GM21526 (cell line): Measurements from ENCODE around the gene ATXN7L1.
"Not testable (repeated sequence)": the region's sequence is repeated elsewhere in the genome, so short reads cannot be mapped to it uniquely, and the experiment has no call there.

ENCODE experiments used
- ATAC-seq: cut with Tn5 transposase; IDR thresholded peaks from one replicate; pipeline ENCODE4 v1.9.1; 2021; ENCODE audit warnings: moderate library complexity; ENCODE audit not compliant: unreplicated experiment, low FRiP score

The ATXN7L1 gene

DNA sequence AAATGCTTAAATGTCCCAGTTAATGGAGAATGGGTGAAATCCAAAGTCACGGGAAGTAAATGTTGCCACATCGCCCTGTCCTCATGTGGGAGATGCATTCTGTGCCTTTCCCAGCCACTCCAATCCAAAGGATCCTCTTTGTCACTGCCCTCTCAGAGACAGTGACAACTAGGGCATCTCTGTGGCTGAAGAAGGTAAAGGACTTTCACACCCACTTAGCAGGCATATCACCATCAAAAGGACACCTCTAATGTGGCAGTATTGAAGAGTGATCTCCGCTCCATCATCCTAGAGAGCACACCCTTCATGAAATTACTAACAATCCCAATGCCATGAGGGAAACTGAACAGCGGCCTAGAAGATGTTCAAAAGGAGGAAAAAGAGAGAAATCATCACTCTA, 13.6 kb downstream of the ATXN7L1 start:
- ATAC-seq: no peak

DNA sequence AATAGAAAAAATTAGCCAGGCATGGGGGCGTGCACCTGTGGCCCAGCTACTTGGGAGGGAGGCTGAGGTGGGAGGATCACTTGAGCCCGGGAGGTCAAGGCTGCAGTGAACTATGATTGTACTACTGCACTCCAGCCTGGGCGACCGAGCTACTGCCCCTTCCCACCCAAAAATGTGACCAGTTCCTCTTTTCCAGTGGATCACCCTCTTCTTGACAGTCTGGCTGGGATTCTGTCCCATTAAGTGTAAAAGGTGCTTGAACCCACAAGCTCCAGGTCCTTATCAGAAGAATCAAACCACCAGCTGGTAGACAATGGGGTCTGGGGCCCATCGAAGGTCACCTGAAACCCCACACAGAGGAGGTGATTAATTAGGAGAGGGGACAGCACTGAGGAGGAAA, 14.1 kb downstream of the ATXN7L1 start:
- no peak for ATAC-seq

DNA sequence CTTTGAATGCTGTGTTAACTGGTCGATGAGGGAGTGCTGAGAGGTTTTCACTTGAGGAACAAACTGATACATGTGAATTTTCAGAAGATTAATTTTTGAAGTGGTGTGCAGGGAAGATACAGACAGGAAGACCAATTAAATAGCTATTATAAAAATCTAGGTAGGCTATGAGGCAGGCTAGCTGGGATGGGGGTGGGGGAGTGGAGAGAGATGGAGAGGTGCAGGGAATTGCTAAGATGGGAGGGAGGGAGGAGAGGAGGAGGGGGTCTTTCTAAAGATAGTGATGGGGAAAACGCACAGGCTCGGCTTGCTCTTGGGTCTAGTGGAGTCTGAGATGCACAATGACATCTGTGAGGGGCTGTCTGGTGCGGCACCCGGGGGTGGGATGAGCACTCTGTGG, 15.2 kb downstream of the ATXN7L1 start:
- ATAC-seq: no peak

DNA sequence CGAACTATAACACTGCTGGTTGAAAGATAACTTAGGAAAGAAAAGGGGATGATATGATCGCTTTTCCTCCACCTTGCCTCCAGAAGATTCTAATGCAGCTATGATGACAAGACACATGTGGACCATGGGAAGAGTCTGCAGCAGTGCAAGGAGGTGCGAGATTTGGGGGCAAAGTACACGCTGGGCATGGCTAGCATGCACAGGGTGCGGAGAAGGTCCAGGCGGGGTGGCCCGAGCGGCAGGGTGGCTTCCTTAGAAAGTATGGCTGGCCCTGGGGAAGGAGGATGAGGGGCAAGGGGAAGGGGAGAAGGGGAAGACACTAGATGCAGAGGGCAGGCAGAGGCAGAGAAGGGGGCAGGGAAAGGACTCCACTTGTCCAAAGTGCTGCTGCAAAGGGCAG, 15.6 kb downstream of the ATXN7L1 start:
- no peak for ATAC-seq

DNA sequence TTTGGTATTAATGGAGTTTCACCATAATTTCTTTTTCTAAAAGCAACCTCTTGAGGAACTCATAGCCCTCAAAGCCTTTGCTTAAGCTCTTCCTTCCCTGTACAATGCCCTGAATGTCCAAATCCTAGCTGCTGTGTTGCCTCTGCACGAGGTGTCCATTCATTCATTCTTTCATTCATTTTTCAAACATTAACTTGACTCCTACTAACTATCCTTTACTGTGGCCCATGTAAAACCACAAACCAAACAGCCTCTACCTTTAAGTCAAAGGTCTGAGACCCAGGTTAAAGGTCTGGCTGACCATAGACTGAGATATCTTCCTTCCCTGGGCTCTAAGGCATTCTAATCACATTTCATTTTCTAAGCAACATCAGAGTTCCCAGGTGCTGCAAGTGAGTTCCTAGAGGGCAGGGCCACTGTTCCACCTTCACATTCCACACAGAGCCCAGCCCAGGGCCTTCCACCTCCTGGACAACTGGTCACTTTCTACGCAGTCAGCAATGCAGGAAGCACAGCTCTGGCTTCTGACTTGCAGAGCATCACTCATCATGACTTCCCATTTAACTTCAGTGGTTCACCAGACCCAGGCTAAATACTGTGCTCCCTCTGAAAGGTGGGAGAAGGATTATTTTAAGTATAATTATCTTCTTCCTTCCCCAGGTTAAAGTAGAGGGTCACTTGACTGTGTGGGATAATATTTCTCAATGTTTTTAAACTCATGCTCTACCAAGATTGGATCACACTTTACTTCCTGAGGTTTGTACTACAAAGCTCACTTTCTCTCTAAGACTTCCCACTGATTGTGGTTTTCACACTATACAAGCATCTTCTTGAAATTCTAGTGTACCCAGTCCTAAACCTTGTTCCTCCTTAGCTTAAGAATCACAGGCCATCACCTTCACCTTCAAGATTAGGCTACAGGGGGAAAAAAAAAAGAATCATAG, 19.1 kb downstream of the ATXN7L1 start:
- ATAC-seq: no peak

DNA sequence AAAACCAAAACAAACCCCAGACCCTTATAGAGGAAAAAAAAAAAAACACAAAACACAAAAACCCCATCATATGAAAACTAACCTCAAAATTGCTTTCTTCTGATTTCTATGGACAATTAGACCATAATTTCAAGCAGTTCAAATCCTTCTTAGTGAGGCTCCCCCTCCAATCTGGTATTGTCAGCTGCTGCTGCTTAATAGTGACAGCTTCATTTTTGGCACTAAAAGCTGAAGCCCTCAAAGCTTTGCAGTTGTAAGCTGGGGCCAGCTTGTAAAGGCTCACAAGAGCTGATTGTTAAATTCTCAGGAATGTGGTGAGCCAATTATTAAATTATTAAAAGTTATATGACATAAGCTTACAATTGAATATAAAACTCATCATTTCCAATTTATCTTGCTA, 21.9 kb downstream of the ATXN7L1 start:
- ATAC-seq: no peak

DNA sequence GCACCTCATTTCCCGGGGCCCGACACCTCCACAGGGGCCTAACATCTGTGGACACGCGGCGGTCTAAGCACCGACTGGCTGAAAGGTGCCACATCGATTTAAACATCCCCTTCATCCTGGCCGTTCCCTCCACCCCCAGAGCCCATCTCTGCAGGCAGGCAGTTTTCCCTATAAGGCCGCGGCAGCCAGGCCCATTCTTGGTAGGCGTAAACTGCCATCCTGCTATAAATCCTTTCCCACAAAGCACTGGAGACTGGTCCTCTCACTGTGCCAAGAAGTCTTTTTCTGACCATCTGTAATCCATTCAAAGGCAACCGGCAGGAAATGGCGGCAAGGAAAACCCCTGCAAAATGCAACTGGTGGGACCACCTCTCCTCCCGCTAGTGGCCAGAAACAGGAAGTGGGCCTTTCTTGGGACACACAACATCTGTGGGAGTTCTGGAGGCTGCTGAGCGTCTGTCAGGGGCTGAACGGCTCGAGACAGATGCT, 22.4 kb downstream of the ATXN7L1 start:
- ATAC-seq: no peak

DNA sequence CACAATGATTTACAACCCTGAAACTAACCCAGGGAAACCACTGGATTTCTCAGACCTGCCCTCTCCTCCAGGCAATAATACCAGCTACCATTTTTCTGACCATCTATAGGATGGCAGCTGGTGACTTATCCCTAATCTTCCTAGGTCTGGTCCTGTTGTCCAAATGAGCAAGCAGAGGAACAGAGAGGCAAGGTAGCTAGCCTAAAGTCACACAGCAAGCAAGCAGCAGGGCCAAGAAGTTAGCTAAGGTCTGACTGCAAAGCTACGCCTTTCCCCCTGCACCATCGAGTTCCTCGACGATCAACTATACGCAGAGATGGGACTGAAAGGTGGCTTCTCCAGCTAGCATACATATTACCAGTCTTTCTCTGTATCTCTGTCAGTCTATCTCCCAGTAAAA, 25.3 kb downstream of the ATXN7L1 start:
- ATAC-seq: no peak

DNA sequence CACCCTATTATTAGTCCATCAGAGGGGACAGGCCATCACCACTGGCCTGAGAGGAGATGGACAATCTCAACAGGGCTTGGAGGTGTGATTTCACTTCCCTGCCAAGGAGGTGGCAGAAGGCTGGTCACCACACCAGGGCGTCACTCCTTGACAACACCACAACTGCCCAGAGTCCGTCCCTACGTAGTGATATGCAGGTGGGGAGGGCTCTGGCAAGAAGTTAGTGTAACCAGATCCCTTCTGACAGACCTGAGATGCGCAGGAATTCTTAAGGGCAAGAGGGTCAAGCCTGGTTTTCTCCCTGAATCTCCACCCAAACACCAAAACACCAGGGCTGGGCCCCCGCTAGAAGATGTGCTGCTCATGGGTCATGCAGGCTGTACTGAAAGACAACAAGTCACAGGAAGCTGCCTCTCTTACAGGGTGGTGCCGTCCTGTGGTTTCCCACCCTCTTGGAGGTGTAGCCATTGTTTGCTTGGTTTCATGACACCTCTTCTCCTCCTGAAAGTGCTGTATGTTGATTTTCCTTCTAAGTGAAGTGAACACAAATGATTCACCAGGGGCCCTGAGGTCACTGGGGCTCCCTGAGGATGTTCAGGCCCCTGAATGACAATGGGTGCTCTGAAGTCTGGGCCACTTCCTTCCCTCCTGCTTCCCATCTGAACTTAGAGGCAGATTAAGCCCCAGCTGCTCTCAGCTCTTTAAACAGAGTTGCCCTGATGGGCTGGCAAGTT, 27.1 kb downstream of the ATXN7L1 start:
- ATAC-seq: no peak

DNA sequence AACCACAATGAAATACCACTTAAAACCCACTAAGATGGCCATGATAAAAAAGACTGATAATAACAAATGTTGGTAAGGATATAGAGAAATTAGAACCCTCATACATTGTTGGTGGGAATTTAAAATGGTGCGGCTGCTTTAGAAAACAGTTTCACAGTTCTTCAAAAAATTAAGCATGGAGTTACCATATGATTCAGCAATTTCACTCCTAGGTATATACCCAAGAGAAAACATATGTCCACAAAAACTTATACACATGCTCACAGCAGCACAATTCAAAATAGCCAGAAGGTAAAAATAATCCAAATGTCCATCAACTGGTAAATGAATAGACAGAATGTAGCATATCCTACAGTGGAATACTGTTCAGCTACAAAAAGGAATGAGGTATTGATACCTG, 30.0 kb downstream of the ATXN7L1 start:
- no peak for ATAC-seq

DNA sequence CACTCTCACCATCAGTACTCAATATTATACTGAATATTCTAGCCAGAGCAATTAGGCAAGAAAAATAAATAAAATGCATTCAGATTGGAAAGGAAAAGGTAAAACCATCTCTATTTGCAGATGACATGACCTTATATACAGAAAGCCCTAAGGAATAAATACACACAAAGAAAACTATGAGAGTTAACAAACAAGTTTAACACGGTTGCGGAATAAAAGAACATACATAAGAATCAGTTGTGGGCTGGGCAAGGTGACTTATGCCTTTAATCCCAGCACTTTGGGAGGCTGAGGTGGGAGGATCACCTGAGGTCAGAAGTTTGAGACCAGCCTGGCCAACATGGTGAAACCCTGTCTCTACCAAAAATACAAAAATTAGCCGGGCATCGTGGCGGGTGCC, 31.7 kb downstream of the ATXN7L1 start:
- not testable (repeated sequence) for ATAC-seq

DNA sequence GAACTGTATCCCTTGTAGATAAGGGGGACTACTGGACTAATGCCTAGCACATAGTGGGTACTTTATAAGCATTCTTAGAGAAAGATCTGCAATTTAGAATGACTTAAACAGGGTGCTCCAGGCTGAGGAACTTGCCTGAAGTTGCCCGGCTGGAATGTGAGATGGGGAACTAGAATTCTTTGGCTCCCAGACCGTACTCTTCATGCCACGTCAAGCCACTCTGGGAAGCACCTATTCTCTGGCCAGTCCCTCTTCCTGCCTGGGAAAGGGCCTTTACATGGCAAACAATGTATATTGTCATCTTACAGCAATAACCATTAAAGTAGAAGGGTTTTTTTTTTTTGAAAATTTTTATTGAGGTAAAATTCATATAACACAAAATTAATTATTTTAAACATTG, 34.5 kb downstream of the ATXN7L1 start:
- ATAC-seq: no peak

DNA sequence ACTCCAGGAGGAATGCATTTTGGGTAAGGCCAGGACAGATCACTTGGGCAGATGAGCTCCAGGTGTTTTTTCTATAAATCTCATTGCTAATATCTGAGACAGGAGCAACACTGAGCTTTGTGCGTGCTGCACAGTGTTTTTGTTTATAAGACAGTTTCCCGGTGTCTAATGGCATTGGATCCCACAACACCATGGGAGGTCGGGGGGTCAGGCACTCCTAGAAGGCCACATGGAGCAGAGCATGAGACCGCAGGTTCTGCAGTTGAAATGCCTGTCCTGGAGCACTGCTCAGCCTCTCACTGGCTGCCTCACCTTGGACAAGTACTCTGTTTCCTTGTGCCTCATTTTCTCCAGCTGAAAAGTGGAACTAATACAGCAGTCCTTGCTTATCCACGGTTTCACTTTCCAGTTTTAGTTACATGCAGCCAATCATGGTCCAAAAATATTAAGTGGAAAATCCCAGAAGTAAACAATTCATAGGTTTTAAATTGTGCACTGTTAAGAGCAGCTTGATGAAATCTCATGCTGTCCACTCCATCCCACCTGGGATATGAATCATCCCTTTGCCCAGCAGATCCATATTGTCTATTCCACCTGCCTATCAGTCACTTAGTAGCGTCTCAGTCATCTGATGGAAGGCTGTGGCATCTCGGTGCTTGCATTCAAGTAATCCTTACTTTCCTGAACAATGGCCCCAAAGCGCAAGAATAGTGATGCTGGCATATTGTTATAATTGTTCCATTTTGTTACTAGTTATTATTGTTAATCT, 35.2 kb downstream of the ATXN7L1 start:
- ATAC-seq: no peak

DNA sequence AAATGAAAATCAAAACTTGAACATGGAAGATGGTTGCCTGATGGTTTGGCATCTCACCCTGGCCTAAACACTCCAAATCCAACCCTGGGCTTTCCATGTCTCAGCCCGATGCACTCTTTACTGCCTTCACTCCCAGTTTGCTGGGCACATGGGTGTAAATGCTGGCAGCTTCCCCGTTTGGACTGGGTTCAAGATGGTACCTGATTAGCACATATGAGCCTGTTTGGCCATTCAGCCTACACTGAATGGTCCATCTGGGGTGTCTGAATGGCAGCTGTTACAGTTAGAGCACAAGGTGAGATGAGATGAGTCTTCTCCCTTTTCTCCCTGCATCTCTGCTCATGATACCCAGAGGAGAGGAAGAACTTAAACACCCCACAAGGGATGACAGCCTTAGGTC, 37.1 kb downstream of the ATXN7L1 start:
- no peak for ATAC-seq

DNA sequence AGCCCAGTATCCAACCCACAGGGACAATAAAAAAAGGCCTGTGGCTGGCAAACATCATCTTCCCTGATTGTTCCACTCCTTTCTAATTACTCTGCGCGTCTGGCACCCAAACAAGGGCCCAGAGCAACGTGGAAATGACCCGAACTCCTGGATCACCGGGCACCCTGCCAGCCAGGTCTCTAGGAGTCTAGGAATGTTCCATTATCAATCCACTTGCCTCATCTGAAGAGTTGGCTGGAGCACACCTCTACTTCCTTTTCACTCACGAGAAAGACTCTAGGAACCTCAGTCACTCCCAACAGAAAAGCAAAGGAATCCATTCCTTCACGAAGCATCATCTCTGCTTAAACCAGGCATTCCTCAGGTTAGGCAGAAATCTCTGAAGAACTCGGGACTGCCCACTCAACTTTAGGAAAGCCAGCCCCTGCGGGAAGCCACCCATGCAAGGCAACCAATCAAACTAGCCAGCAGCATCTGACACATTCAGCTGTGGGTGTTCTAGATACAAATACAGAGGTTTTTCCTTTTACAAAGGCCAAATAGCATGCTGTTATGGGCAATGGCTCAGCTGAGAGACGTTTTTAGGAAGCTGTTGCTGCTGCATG, 37.7 kb downstream of the ATXN7L1 start:
- ATAC-seq: no peak

DNA sequence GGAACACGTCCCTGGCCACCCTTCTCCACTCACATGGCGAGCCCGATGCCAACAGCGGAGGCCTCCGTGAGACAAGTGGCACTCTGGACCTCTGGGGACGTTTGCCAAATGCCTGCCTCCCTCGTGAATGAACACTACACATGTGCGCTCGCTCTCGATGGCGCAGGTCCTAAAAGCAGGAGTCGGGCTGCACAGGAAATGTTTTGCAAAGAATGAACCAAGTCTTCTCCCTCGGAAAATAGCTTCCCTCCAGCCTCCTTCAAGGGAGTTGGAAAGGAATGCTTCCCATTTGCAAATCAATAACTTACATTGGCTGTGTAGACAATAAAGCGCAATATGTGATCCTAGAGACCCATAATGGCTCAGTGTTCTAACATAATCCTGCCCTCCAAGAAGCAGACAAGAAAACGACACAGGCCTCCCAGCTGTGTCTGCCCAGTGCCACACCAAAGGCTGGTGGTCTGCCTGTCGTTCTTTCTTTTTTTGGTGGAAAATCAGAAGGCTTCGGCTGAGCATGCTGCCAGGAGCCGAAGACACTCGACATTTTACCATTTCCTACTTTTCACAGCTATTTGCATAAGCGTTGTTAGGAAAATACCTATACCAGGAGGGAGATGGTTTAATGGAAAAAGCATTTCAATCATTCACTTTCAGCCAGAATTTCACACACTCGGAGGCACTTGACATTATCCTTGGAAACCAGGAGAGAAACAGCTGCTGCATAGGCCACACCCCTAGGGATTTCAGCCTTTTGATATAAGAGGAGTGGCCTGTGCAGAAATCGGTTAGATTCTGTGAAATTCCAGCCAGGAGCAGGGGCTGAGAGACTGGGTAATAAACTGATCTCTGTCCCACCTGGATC, 38.4 kb downstream of the ATXN7L1 start:
- no peak for ATAC-seq

DNA sequence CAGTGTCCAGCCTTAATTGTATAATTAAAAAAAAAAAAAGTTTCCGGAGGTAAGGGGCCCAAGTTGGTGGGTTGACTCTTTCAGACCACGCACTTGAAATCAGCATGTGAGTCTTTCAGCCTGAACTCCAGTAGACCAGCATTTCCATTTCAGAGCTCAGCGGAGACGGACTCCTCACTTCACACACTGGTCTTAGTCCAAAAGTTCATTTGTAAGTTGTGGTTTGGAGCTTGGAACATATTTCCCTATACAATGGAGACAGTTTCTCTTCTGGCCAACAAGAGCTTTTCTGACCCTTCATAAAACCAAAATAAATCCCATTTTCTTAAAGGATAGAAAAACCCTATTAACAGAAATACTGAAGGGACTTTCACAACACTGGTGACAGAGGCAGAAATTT, 41.0 kb downstream of the ATXN7L1 start:
- ATAC-seq: no peak

DNA sequence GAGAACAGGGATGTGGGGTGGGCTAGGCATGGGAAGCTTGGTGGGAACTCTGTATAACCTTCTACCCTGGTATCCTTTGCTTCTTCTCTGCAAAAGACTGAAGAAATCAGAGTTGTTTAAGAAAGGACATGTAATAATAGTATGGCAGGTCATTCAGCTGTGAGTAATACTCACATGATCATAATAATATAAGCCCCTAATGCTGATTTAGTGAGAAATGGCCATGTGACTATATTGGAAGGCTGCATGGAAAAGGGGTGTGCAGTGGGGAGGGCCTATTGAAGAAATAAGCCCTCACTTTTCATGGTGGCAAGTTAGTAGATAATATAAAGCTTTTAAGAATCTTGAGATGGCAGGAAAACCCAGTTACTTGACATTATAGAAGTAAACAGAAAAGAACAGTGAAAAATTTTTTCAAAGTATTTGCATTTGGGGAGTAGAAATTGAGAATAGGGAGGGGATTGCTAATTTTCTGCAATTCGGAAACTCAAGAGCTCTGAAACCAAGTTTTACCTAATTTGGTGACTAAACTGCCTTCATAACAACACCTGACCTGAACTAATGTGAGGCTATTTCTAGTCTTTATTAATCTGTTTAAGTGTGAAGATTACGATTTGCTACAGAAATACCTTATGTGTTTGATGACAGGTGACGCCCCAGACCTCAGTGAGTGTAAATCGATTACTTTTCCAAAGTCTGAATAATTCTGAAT, 44.4 kb downstream of the ATXN7L1 start:
- ATAC-seq: no peak

DNA sequence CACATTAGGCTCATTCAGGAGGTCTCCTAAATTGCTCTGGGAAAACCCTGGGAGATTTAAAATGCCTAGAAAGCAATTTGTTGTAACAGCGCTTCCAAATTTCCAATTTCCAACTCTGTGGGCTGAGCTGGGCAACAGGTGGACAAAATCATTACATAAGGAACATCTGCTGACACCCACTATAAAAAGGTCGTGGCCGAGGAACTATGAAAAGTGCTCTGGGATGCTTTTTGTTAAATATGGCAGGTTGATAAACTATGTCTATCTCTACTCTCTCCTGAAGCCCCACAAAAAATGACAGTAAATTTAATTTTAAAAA, 45.1 kb downstream of the ATXN7L1 start:
- no peak for ATAC-seq
